Neuronal stem cell (in vitro differentiated cells): ENCODE results near the gene ZNF653.
"Not testable (repeated sequence)": the region's sequence is repeated elsewhere in the genome, so short reads cannot be mapped to it uniquely, and the experiment has no call there.

ENCODE experiments used
- DNase-seq: peaks from one replicate; pipeline ENCODE4 v3.0.0-alpha.2; 2013; ENCODE audit warnings: low spot score
- H2AFZ ChIP-seq: one replicate; pipeline ENCODE4 v1.6.1; 2013; ENCODE audit warnings: mild to moderate bottlenecking, low read length, inconsistent platforms
- H2AK5ac ChIP-seq: 2 replicates; pipeline ENCODE4 v1.6.1; 2013; ENCODE audit warnings: low read depth, mild to moderate bottlenecking, inconsistent platforms, low read length, moderate library complexity, mixed read lengths
- H2BK120ac ChIP-seq: 2 replicates; pipeline ENCODE4 v1.6.1; 2013; ENCODE audit warnings: low read depth, mild to moderate bottlenecking, inconsistent platforms, low read length, moderate library complexity, mixed read lengths
- H2BK12ac ChIP-seq: one replicate; pipeline ENCODE4 v1.6.1; 2013; ENCODE audit warnings: low read length, inconsistent platforms
- H2BK15ac ChIP-seq: 2 replicates; pipeline ENCODE4 v1.6.1; 2013; ENCODE audit warnings: mild to moderate bottlenecking, low read length, inconsistent platforms, mixed read lengths
- H2BK5ac ChIP-seq: one replicate; pipeline ENCODE4 v1.6.1; 2013; ENCODE audit warnings: inconsistent platforms, mild to moderate bottlenecking, low read length, moderate library complexity
- H3K14ac ChIP-seq: one replicate; pipeline ENCODE4 v1.6.1; 2013; ENCODE audit warnings: low read length, inconsistent platforms
- H3K18ac ChIP-seq: 2 replicates; pipeline ENCODE4 v1.6.1; 2013; ENCODE audit warnings: low read length, inconsistent platforms
- H3K23ac ChIP-seq: 2 replicates; pipeline ENCODE4 v1.6.1; 2013; ENCODE audit warnings: low read depth, mild to moderate bottlenecking, mixed read lengths, low read length, inconsistent platforms; ENCODE audit not compliant: poor library complexity
- H3K27ac ChIP-seq: replicated peaks from 3 replicates; pipeline ENCODE4 v1.5.1; 2013; ENCODE audit warnings: low read length, inconsistent platforms
- H3K27me3 ChIP-seq, 3 experiments: 2 replicates each; pipeline ENCODE4 v1.6.1; 2013; ENCODE audit warnings: low read length in 3 of 3, mild to moderate bottlenecking in 2 of 3, inconsistent platforms in 1 of 3, low read depth in 1 of 3, mixed read lengths in 1 of 3, moderate library complexity in 1 of 3; ENCODE audit not compliant: control insufficient read depth in 3 of 3, insufficient read depth in 3 of 3
- H3K36me3 ChIP-seq, 2 donors: replicated peaks in 1 of 2; 2 replicates each; pipeline ENCODE4 v1.6.1; 2013; ENCODE audit warnings: low read length in 2 of 2; ENCODE audit not compliant: control insufficient read depth in 2 of 2, insufficient read depth in 2 of 2
- H3K4ac ChIP-seq: 2 replicates; pipeline ENCODE4 v1.6.1; 2013; ENCODE audit warnings: inconsistent platforms, mild to moderate bottlenecking, low read length, moderate library complexity
- H3K4me1 ChIP-seq, 2 donors: 1 replicate in 1 of 2; 2 replicates in 1 of 2; pipeline ENCODE4 v1.6.1; 2013; ENCODE audit warnings: low read length in 2 of 2, low read depth in 1 of 2; ENCODE audit not compliant: control insufficient read depth in 2 of 2, insufficient read depth in 1 of 2
- H3K4me2 ChIP-seq: one replicate; pipeline ENCODE4 v1.6.1; 2013; ENCODE audit warnings: mild to moderate bottlenecking, low read length, inconsistent platforms; ENCODE audit not compliant: insufficient read depth, poor library complexity, severe bottlenecking
- H3K4me3 ChIP-seq, 2 donors: 2 replicates each; pipeline ENCODE4 v1.5.1; 2013; ENCODE audit warnings: low read length in 2 of 2, mild to moderate bottlenecking in 2 of 2, inconsistent platforms in 1 of 2, moderate library complexity in 1 of 2
- H3K79me1 ChIP-seq: one replicate; pipeline ENCODE4 v1.6.1; 2013; ENCODE audit warnings: low read depth, mild to moderate bottlenecking, inconsistent platforms, low read length, moderate library complexity
- H3K9ac ChIP-seq: one replicate; pipeline ENCODE4 v1.6.1; 2013; ENCODE audit warnings: mild to moderate bottlenecking, low read depth, low read length, inconsistent platforms; ENCODE audit not compliant: poor library complexity
- H3K9me3 ChIP-seq, 2 donors: replicated peaks in 1 of 2; 2 replicates each; pipeline versions ENCODE3 to v1.6.1; 2013; ENCODE audit warnings: low read length in 2 of 2, mild to moderate bottlenecking in 2 of 2, inconsistent platforms in 1 of 2, low read depth in 1 of 2, mixed read lengths in 1 of 2, moderate library complexity in 1 of 2; ENCODE audit not compliant: control insufficient read depth in 2 of 2, insufficient read depth in 1 of 2
- H4K8ac ChIP-seq: one replicate; pipeline ENCODE4 v1.6.1; 2013; ENCODE audit warnings: low read depth, mild to moderate bottlenecking, inconsistent platforms, low read length, moderate library complexity
- H4K91ac ChIP-seq: one replicate; pipeline ENCODE4 v1.6.1; 2013; ENCODE audit warnings: low read length, low read depth, mild to moderate bottlenecking, inconsistent platforms; ENCODE audit not compliant: poor library complexity
- WGBS, 2 donors: extraction: QIAGEN DNeasy Blood & Tissue Kit; methylation state at CpG; one replicate each; pipeline ENCODE4 v1.1.7; 2013; ENCODE audit warnings: missing lambda C conversion rate in 2 of 2, mixed read lengths in 1 of 2; ENCODE audit not compliant: insufficient read length in 2 of 2, insufficient replicate concordance in 1 of 2; ENCODE audit errors: extremely low coverage in 2 of 2; 5-methylcytosine and 5-hydroxymethylcytosine counted together

ZNF653 gene

GRCh38 chr19:11475861-11476260 lies 29.8 kb downstream of the ZNF653 start:
- Histone ChIP-seq H3K14ac (no peak overlapping the region), H2BK15ac (no peak overlapping the region), H3K36me3 (peaks cover 0 to 71% of the 10 kb centered on the region in 2 donors), H2AK5ac (no peak overlapping the region), H3K79me1 (no peaks in the 10 kb centered on the region), H3K4me3 (no peak overlapping the region), H3K4ac (no peak overlapping the region), H3K4me2 (no peak overlapping the region), H3K27me3 (peaks cover 0 to 24% (median 8%) of the 10 kb centered on the region in 3 experiments), H3K18ac (no peak overlapping the region), H3K9ac (no peak overlapping the region), H3K4me1 (peaks cover 0 to 5% of the 10 kb centered on the region in 2 donors), H4K91ac (no peak overlapping the region), H3K27ac (no peak overlapping the region), H2BK12ac (no peak overlapping the region), H2BK120ac (no peak overlapping the region), H4K8ac (no peak overlapping the region), H3K9me3 (no peaks in the 10 kb centered on the region), H2AFZ (no peak overlapping the region), H2BK5ac (no peak overlapping the region), H3K23ac (no peak overlapping the region)
- DNase-seq = no peak
- no CpG with 5 or more reads among the region's 8 CpGs for WGBS, 2 donors

- not testable (repeated sequence) for H3K9ac ChIP-seq, H3K23ac ChIP-seq, H2BK12ac ChIP-seq, H2AK5ac ChIP-seq, H4K8ac ChIP-seq, H4K91ac ChIP-seq, H2BK120ac ChIP-seq, H2BK15ac ChIP-seq, H3K27ac ChIP-seq, H2AFZ ChIP-seq, H2BK5ac ChIP-seq, H3K4ac ChIP-seq, H3K4me2 ChIP-seq, H3K4me1 ChIP-seq, H3K14ac ChIP-seq, H3K18ac ChIP-seq, H3K9me3 ChIP-seq, H3K4me3 ChIP-seq, H3K79me1 ChIP-seq, DNase-seq
- WGBS, 2 donors = no CpG with 5 or more reads among the region's 3 CpGs
- Histone ChIP-seq H3K27me3 (peaks cover 0 to 19% (median 5%) of the 10 kb centered on the region in 3 experiments), H3K36me3 (peaks cover 0 to 76% of the 10 kb centered on the region in 2 donors)
Observed at GRCh38 chr19:11475343-11475742, 30.3 kb downstream of the ZNF653 start.

GRCh38 chr19:11473725-11474124 lies 31.9 kb downstream of the ZNF653 start:
- WGBS, 2 donors = no CpG with 5 or more reads among the region's 4 CpGs
- peaks cover 0 to under 1% of the 10 kb centered on the region in 2 donors for H3K4me1 ChIP-seq
- peaks cover 0 to 2% (median 0%) of the 10 kb centered on the region in 3 experiments for H3K27me3 ChIP-seq
- H3K23ac ChIP-seq = no peak overlapping the region
- H2BK120ac ChIP-seq = no peak overlapping the region
- no peak overlapping the region for H3K9ac ChIP-seq
- no peak overlapping the region for H4K8ac ChIP-seq
- H2AK5ac ChIP-seq = no peak overlapping the region
- H4K91ac ChIP-seq = no peak overlapping the region
- no peak overlapping the region for H3K4me2 ChIP-seq
- no peak overlapping the region for H2BK15ac ChIP-seq
- no peak overlapping the region for H3K14ac ChIP-seq
- H3K9me3 ChIP-seq = no peaks in the 10 kb centered on the region
- H3K18ac ChIP-seq = no peak overlapping the region
- no peak overlapping the region for H2BK12ac ChIP-seq
- no peak overlapping the region for H2BK5ac ChIP-seq
- H3K4ac ChIP-seq = no peak overlapping the region
- no peak overlapping the region for H3K4me3 ChIP-seq
- no peak overlapping the region for H3K27ac ChIP-seq
- peaks cover 0 to 84% of the 10 kb centered on the region in 2 donors for H3K36me3 ChIP-seq
- H3K79me1 ChIP-seq = no peaks in the 10 kb centered on the region
- no peak for DNase-seq
- no peak overlapping the region for H2AFZ ChIP-seq

GRCh38 chr19:11468266-11468845 lies 37.3 kb downstream of the ZNF653 start:
- not testable (repeated sequence) for H3K79me1 ChIP-seq, H2BK12ac ChIP-seq, H3K18ac ChIP-seq, H3K9me3 ChIP-seq, H4K91ac ChIP-seq, H3K27ac ChIP-seq, H3K4me2 ChIP-seq, H3K27me3 ChIP-seq, H3K4me3 ChIP-seq, H4K8ac ChIP-seq, H2BK15ac ChIP-seq, DNase-seq, H2AK5ac ChIP-seq, H2AFZ ChIP-seq, H2BK120ac ChIP-seq, H3K23ac ChIP-seq, H2BK5ac ChIP-seq, H3K9ac ChIP-seq, H3K4ac ChIP-seq, H3K4me1 ChIP-seq
- peak overlapping the region; percentile 21 for H3K14ac ChIP-seq
- no CpG with 5 or more reads among the region's 8 CpGs for WGBS, 2 donors
- peaks cover 1 to 77% of the 10 kb centered on the region in 2 donors for H3K36me3 ChIP-seq
